Esophagus muscularis mucosa (tissue), 4 donors: ENCODE results near the gene USP38. TPM values are rescaled to one million over a fixed set of nuclear protein-coding genes. Genes with fewer than 3 reads are reported as not detected.
A peak's percentile ranks its signal among the peaks of the same experiment; 100 is the strongest.

ENCODE experiments used
- DNase-seq: peaks from one replicate; pipeline ENCODE4 v3.0.0-alpha.2; 2017; ENCODE audit errors: extremely low spot score
- H3K27ac ChIP-seq, 4 donors: fragments of 200-600 bp; sonication (generic); replicated peaks in 1 of 4; 1 replicate in 3 of 4; 2 replicates in 1 of 4; pipeline ENCODE4 v1.5.1; 2016 to 2019; ENCODE audit warnings: mild to moderate bottlenecking in 1 of 4
- H3K27me3 ChIP-seq, 4 donors: fragments of 200-600 bp; sonication (generic); one replicate each; pipeline versions ENCODE4 v1.5.1 to v1.6.0; 2016 to 2019
- H3K36me3 ChIP-seq, 4 donors: fragments of 200-600 bp; sonication (generic); one replicate each; pipeline ENCODE4 v1.5.1; 2016 to 2019
- H3K4me1 ChIP-seq, 4 donors: fragments of 200-600 bp; sonication (generic); one replicate each; pipeline ENCODE4 v1.5.1; 2016 to 2019
- H3K4me3 ChIP-seq, 4 donors: fragments of 200-600 bp; sonication (generic); 1 replicate in 2 of 4; 2 replicates in 2 of 4; pipeline ENCODE4 v1.5.1; 2016 to 2019; ENCODE audit warnings: mild to moderate bottlenecking in 4 of 4, moderate library complexity in 1 of 4
- H3K9me3 ChIP-seq, 4 donors: fragments of 200-600 bp; sonication (generic); 1 replicate in 3 of 4; 2 replicates in 1 of 4; pipeline ENCODE4 v1.5.1; 2016 to 2019
- EP300 ChIP-seq: sonication (generic); formaldehyde crosslinking; IDR thresholded peaks from one replicate; pipeline ENCODE4 v1.6.1; 2017; ENCODE audit warnings: antibody characterized with exemption
- POLR2A ChIP-seq: fragments of 450-650 bp; IDR thresholded peaks from one replicate; pipeline ENCODE4 v1.6.1; 2017; ENCODE audit warnings: antibody characterized with exemption, moderate library complexity, mild to moderate bottlenecking, low read depth
- POLR2AphosphoS5 ChIP-seq, 2 donors: sonication (generic); formaldehyde crosslinking; IDR thresholded peaks; one replicate each; pipeline ENCODE4 v1.6.1; 2017; ENCODE audit warnings: antibody characterized with exemption in 2 of 2
- WGBS: methylation state at CpG from one replicate; pipeline ENCODE4 v1.1.5; 2018; 5-methylcytosine and 5-hydroxymethylcytosine counted together
- intact Hi-C: fragments of 100-400 bp; cut with DNase I; formaldehyde crosslinking; loops from one replicate; pipeline ENCODE4 v1.15.1; 2023
- total RNA-seq, 4 donors: library from RNA; depleted of rRNA; stranded (reverse); fragments of >200 nt; gene quantifications; one replicate each; pipeline versions ENCODE4 v1.1.0 to v1.2.1, GENCODE V29; 2016
- TF ChIP-seq, protein P1 (sequence below), 3 experiments: fragments of 200-600 bp in 2 of 3; fragments of 450-650 bp in 1 of 3; sonication (generic) in 2 of 3; IDR thresholded peaks; one replicate each; pipeline ENCODE4 v1.5.1; 2017 to 2019; ENCODE audit warnings: antibody characterized with exemption in 3 of 3, mild to moderate bottlenecking in 2 of 3, moderate library complexity in 1 of 3

The USP38 gene
- total RNA-seq, 4 donors from 2014 or later = 16.6 to 25.5 (median 23.3) TPM

DNA sequence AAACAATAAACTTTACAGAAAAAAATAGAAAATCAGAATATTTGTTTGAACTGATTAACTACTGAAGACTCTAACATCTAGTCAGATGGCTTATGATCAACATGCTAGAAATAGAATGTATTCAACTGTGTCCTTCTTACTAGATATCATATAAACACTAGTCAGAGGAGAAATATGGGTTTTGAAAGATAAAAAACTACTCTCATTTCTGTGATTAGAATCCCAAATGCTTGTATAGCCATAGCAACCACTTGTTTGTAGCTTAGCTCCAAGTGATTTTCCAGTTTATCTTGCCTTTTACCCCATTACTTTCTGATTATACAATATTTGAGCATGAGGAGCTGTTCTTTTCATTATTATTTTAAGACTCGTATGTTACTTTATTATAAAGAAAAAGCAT, 31.2 kb downstream of the USP38 start:
- TF ChIP-seq EP300 (no peak), POLR2A (no peak), POLR2AphosphoS5 (IDR thresholded peaks at IDR 0.05) (no peak)
- TF ChIP-seq, protein P1, sequence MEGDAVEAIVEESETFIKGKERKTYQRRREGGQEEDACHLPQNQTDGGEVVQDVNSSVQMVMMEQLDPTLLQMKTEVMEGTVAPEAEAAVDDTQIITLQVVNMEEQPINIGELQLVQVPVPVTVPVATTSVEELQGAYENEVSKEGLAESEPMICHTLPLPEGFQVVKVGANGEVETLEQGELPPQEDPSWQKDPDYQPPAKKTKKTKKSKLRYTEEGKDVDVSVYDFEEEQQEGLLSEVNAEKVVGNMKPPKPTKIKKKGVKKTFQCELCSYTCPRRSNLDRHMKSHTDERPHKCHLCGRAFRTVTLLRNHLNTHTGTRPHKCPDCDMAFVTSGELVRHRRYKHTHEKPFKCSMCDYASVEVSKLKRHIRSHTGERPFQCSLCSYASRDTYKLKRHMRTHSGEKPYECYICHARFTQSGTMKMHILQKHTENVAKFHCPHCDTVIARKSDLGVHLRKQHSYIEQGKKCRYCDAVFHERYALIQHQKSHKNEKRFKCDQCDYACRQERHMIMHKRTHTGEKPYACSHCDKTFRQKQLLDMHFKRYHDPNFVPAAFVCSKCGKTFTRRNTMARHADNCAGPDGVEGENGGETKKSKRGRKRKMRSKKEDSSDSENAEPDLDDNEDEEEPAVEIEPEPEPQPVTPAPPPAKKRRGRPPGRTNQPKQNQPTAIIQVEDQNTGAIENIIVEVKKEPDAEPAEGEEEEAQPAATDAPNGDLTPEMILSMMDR (IDR thresholded peaks at IDR 0.05) = no peak
- Histone ChIP-seq H3K27me3 (no peaks in the 10 kb centered on the region), H3K9me3 (no peaks in the 10 kb centered on the region), H3K36me3 (peaks cover 0 to 33% (median 18%) of the 10 kb centered on the region in 4 donors), H3K4me1 (peaks cover 0 to 44% (median 37%) of the 10 kb centered on the region in 4 donors), H3K4me3 (no peak overlapping the region), H3K27ac (peak overlapping the region; percentile 16 to 61 (median 48))
- DNase-seq = no peak
- intact Hi-C loops = no loop called here
- 36% methylated on average over 1 of the region's 1 CpG for WGBS

DNA sequence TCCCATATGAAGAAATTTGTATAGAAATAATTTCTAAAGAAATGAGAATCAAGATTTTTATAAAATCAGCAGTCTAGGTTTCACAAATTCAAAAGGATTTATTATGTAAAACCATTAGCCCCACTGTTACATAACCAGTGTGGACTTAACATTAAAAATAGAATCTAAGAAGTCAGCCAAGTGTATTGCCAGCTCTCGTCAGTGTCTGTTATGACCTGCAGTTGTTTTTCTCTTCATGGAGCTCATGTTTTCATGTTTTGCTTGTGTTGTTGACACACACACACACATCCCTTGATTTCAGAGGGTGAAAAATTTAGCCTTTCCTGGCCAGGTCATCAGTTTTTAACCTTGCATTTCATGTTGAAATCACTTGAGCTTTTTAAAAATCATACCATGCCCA, 39.5 kb downstream of the USP38 start:
- H3K27ac ChIP-seq = peak overlapping the region; percentile 28 to 68 (median 44)
- peaks cover 4 to 45% (median 33%) of the 10 kb centered on the region in 4 donors for H3K4me1 ChIP-seq
- H3K4me3 ChIP-seq = no peak overlapping the region
- DNase-seq = no peak
- TF ChIP-seq POLR2AphosphoS5 (IDR thresholded peaks at IDR 0.05) = no peak
- TF ChIP-seq, protein P1 (IDR thresholded peaks at IDR 0.05) = no peak
- no peak for TF ChIP-seq POLR2A
- no peak for TF ChIP-seq EP300
- intact Hi-C loops = no loop called here
- no peaks in the 10 kb centered on the region for H3K9me3 ChIP-seq
- peaks cover 0 to 6% (median 0%) of the 10 kb centered on the region in 4 donors for H3K36me3 ChIP-seq
- WGBS = 14% methylated on average over 1 of the region's 1 CpG
- no peaks in the 10 kb centered on the region for H3K27me3 ChIP-seq

DNA sequence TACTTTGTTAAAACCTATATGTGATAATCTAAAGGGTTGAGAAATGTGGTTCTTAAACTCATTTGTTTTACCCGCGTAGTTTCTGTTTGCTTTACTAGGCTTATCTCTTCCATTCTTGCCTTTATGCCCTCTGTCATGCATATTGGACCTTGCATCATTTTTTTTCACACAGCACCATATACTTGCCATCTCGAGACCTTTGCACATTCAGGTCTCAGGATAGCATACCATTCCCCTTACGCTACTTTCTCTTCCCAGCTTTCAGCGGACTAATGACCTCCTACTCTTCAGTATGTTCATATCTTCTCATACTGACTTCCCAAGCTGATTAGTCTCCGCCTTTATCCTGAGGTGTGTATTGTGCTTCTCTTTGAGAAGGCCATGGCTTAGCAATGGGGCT, 40.5 kb downstream of the USP38 start:
- Histone ChIP-seq H3K9me3 (no peaks in the 10 kb centered on the region), H3K36me3 (peaks cover 0 to 6% (median 0%) of the 10 kb centered on the region in 4 donors), H3K27ac (peak overlapping the region in 1 of 4 donors; percentile 68), H3K4me1 (peaks cover 4 to 42% (median 31%) of the 10 kb centered on the region in 4 donors), H3K4me3 (no peak overlapping the region), H3K27me3 (no peaks in the 10 kb centered on the region)
- 81% methylated on average over 6 of the region's 6 CpGs for WGBS
- DNase-seq = no peak
- intact Hi-C loops = no loop called here
- TF ChIP-seq POLR2A (no peak), POLR2AphosphoS5 (IDR thresholded peaks at IDR 0.05) (no peak), EP300 (no peak)
- TF ChIP-seq, protein P1 (IDR thresholded peaks at IDR 0.05) = no peak

DNA sequence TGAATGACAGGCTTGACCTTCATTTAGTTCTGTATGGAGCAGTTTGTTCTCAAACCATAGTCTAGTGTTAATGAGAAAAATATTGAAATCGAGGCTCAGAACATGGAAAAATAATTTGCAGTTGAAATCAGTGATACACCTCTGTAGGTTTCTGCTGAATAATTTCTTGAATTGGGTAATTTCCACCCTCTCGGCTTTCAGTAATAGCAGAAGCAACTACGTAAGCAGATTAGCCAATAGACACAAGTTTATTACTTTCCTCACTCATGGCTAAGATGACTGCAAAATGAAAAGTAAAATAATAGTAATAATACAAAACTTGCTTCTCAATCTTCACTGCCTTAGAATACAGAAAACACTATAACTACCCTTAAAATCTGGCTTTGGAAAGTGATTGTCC, 46.0 kb downstream of the USP38 start:
- Histone ChIP-seq H3K4me3 (no peak overlapping the region), H3K4me1 (peaks cover 0 to 43% (median 30%) of the 10 kb centered on the region in 4 donors), H3K9me3 (no peaks in the 10 kb centered on the region), H3K27me3 (no peaks in the 10 kb centered on the region), H3K36me3 (no peaks in the 10 kb centered on the region), H3K27ac (peak overlapping the region; percentile 64 to 74 (median 68))
- WGBS = 40% methylated on average over 3 of the region's 3 CpGs
- no peak for DNase-seq
- intact Hi-C loops = no loop called here
- TF ChIP-seq POLR2A (no peak), EP300 (no peak), POLR2AphosphoS5 (IDR thresholded peaks at IDR 0.05) (no peak)
- TF ChIP-seq, protein P1 (IDR thresholded peaks at IDR 0.05) = no peak

DNA sequence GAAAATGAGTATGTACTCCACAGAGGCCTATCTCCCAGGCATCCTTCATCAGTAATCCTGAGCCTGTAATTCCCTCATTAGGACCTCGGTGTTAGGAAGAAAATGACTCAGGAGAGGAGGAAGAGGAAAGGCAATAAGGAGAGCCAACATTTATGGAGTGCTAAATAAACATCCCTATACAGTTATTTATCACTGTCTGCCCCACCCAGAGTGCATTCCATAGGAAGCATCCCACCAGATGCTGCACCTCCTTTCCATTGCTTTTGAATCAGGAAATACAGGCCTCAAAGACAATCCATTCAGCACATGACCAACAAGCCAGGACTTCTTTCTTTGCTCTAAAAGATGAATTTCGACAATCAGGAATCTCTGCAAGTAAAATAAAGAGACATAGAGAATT, 47.6 kb downstream of the USP38 start:
- 63% methylated on average over 2 of the region's 2 CpGs for WGBS
- no peaks in the 10 kb centered on the region for H3K36me3 ChIP-seq
- no peak for DNase-seq
- TF ChIP-seq POLR2A (no peak), EP300 (no peak), POLR2AphosphoS5 (IDR thresholded peaks at IDR 0.05) (no peak)
- TF ChIP-seq, protein P1 (IDR thresholded peaks at IDR 0.05) = no peak
- peak overlapping the region in 3 of 4 donors; percentile 3 to 65 (median 11) for H3K27ac ChIP-seq
- H3K27me3 ChIP-seq = no peaks in the 10 kb centered on the region
- H3K4me3 ChIP-seq = no peak overlapping the region
- intact Hi-C loops = no loop called here
- H3K9me3 ChIP-seq = no peaks in the 10 kb centered on the region
- H3K4me1 ChIP-seq = peaks cover 0 to 43% (median 30%) of the 10 kb centered on the region in 4 donors
